Neutrophil (primary cell): ENCODE data around the gene FZD10.

ENCODE experiments used
- H3K27ac ChIP-seq: fragments of 200-600 bp; sonication (generic); 2 replicates; pipeline ENCODE4 v1.5.1; 2016; ENCODE audit warnings: mild to moderate bottlenecking, moderate library complexity
- H3K27me3 ChIP-seq: fragments of 200-600 bp; sonication (generic); 2 replicates; pipeline ENCODE4 v1.6.0; 2016; ENCODE audit warnings: mild to moderate bottlenecking
- H3K36me3 ChIP-seq: fragments of 200-600 bp; sonication (generic); 2 replicates; pipeline ENCODE4 v1.5.1; 2017
- H3K4me1 ChIP-seq, 2 experiments: fragments of 200-600 bp in 1 of 2; sonication (generic) in 1 of 2; 1 replicate in 1 of 2; 2 replicates in 1 of 2; pipeline versions ENCODE4 v1.5.1 to v1.6.1; 2013 to 2016; ENCODE audit warnings: low read depth in 1 of 2, low read length in 1 of 2, mild to moderate bottlenecking in 1 of 2, moderate library complexity in 1 of 2; ENCODE audit not compliant: control insufficient read depth in 1 of 2, insufficient read depth in 1 of 2
- H3K4me3 ChIP-seq, 2 experiments: fragments of 200-600 bp in 1 of 2; sonication (generic) in 1 of 2; 1 replicate in 1 of 2; 2 replicates in 1 of 2; pipeline ENCODE4 v1.5.1; 2013 to 2016; ENCODE audit warnings: low read depth in 1 of 2, low read length in 1 of 2, mild to moderate bottlenecking in 1 of 2, moderate library complexity in 1 of 2
- H3K9me3 ChIP-seq: fragments of 200-600 bp; sonication (generic); 2 replicates; pipeline ENCODE4 v1.5.1; 2016
- TF ChIP-seq, protein P1 (sequence below): fragments of 200-600 bp; sonication (generic); IDR thresholded peaks from 2 replicates; pipeline ENCODE4 v1.5.1; 2016; ENCODE audit warnings: antibody characterized with exemption

FZD10 gene

DNA sequence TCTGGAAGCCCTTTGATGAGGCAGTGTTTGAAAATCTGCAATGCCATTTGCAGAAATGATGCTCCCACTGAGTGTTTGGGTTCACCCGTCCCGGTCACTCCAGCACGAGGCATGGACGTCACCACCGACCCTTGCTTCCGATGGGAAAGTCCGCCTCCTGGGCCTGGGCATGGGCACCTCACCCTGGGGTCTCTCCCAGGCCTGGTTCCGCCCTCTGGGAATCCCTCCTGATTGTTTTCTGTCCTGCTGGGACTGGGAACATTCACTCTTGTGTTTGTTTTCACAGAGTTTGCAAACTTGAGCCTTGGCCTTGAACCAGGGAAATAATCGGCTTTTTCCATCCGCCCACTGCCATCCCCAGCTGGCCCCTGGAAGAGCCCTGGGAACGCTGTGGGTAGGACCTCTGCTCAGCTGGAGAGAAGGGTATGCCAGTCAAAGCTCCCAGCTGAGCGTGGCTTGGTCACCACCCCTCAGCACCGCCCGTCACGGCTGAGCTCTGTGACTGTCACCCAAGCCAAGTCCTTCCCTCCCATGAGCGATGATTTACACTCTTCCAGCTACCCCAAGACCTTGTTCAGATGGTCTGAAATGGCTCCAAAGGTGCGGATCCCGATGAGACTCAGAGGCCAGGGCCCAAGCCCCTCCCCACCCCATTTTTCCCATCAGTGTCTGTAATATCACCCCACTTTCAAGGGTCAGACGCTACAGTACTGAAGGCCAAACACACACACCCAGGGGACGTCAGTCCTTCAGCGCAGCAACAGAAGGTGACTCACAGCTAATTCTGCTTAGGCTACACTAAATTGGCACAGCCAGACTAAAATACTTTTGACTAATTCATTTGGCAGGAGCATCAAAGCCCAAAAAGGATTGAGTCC is 34.1 kb upstream of the FZD10 start:
- Histone ChIP-seq H3K36me3 (no peaks in the 10 kb centered on the region), H3K27ac (no peak overlapping the region), H3K4me1 (no peaks in the 10 kb centered on the region), H3K27me3 (no peaks in the 10 kb centered on the region), H3K9me3 (no peaks in the 10 kb centered on the region), H3K4me3 (no peak overlapping the region)
- TF ChIP-seq, protein P1, sequence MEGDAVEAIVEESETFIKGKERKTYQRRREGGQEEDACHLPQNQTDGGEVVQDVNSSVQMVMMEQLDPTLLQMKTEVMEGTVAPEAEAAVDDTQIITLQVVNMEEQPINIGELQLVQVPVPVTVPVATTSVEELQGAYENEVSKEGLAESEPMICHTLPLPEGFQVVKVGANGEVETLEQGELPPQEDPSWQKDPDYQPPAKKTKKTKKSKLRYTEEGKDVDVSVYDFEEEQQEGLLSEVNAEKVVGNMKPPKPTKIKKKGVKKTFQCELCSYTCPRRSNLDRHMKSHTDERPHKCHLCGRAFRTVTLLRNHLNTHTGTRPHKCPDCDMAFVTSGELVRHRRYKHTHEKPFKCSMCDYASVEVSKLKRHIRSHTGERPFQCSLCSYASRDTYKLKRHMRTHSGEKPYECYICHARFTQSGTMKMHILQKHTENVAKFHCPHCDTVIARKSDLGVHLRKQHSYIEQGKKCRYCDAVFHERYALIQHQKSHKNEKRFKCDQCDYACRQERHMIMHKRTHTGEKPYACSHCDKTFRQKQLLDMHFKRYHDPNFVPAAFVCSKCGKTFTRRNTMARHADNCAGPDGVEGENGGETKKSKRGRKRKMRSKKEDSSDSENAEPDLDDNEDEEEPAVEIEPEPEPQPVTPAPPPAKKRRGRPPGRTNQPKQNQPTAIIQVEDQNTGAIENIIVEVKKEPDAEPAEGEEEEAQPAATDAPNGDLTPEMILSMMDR: no peak

DNA sequence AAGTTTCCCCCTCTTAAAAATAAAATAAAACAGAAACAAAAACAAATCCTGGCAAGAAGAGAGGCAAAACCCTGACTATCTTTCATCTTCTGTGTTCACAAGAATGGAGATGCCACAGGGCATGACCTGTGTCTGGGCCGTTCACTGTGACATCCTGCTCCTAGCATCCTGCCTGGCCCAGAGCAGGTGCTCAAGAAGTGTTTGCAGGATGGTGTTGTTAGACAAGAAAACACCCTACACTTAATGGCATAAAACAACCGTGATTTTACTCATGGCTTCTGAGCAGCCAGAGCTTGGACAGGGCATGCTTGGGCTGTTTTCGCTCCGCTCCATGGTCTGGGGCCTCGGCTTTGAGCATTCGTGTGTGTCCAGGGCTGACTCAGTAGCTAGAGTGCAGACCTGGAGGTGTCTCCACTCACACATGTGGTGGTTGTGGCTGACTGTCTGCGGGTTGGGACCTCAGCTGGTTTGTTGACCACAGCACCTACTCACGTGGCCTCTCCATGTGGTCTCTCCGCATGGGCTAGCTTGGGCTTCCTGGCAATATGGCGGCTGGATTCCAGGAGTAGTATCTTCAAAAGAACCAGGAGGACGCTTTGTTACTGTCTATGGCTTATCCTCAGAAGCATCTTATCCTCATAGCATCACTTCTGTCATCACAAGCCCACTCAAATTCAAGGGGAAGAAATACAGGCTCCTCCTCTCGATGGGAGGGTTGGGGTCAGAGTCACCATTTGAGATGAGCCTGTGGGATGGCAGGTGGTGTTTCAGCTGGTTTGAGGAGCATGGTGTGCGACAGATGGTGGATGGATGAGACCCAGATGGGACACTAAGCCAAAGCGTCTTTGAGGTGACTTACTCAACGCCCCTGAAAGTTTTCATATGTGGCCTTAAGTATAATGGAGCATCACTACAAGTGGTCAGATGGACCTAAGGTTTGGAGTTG is 33.2 kb upstream of the FZD10 start:
- TF ChIP-seq, protein P1: no peak
- H3K27ac ChIP-seq: no peak overlapping the region
- no peaks in the 10 kb centered on the region for H3K4me1 ChIP-seq

DNA sequence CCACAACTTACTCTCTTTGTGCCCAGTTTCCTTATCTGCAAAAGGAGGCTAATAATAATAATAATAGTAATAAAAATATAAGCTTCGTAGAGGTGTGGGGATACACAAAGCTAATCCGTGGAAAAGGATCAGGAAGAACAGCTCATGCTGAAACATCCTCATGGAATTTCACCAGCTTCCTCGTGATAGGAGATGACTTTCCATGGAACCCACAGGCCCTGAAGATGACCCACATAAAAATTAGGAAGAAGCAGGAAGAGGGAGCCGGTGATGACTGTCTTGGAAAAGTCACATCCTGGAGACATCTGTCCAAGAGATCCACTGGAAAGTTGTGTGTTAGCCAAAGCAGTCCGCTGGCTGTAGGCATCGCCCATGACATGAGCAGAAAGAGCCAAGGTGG is 31.9 kb upstream of the FZD10 start:
- Histone ChIP-seq H3K27me3 (no peaks in the 10 kb centered on the region), H3K4me1 (no peaks in the 10 kb centered on the region), H3K27ac (no peak overlapping the region), H3K9me3 (no peaks in the 10 kb centered on the region), H3K36me3 (no peaks in the 10 kb centered on the region), H3K4me3 (no peak overlapping the region)
- TF ChIP-seq, protein P1: no peak

More for the DNA sequence above, 33.2 kb upstream of the FZD10 start:
- no peak overlapping the region for H3K4me3 ChIP-seq
- H3K36me3 ChIP-seq: no peaks in the 10 kb centered on the region
- H3K27me3 ChIP-seq: no peaks in the 10 kb centered on the region
- H3K9me3 ChIP-seq: no peaks in the 10 kb centered on the region

DNA sequence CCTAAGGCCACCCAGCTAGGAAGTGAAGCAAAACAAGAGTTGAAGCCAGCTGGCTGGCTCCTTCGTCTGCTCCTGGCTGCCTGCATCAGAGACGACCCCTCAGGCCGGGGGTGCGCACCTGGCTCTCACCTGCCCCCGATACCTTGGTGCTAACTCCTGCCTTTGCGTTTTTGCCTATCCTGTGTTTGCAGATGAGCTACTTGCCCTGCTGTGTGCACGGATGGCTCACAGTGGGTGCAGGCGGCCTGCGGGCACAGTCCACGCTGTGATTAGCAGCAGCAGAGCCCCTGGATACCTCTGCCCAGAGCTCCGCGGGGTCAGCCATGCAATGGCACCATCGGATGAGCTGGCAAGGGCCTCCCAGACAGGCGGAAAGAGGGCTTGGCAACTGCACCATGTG is 31.2 kb upstream of the FZD10 start:
- H3K9me3 ChIP-seq: no peaks in the 10 kb centered on the region
- TF ChIP-seq, protein P1: no peak

DNA sequence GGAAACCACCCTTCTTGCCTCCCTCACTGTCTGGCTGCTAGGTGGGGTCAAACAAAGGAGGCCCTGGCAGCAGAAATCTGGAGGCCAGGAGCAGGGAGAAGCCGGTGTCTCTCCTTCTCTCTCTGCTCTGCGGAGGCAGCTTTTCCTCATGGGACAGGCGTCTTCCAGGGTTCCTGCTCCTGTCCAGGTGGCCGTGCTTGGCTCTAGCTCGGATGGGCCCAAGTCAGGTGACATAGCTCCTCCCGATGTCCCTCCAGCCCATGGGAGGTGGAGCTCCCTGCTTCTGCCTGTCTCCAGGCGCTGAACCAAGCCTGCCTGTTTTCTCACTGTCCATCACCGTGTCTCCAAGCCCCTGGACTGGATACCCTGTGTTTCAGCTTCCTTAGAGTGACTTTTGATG is 30.5 kb upstream of the FZD10 start:
- no peak overlapping the region for H3K27ac ChIP-seq
- H3K9me3 ChIP-seq: no peaks in the 10 kb centered on the region
- no peaks in the 10 kb centered on the region for H3K27me3 ChIP-seq
- H3K4me1 ChIP-seq: no peaks in the 10 kb centered on the region
- H3K4me3 ChIP-seq: no peak overlapping the region
- TF ChIP-seq, protein P1: no peak
- no peaks in the 10 kb centered on the region for H3K36me3 ChIP-seq

More for the DNA sequence above, 31.2 kb upstream of the FZD10 start:
- no peak overlapping the region for H3K27ac ChIP-seq
- no peaks in the 10 kb centered on the region for H3K36me3 ChIP-seq
- H3K27me3 ChIP-seq: no peaks in the 10 kb centered on the region
- no peak overlapping the region for H3K4me3 ChIP-seq
- no peaks in the 10 kb centered on the region for H3K4me1 ChIP-seq
